Measurements from ENCODE around the gene RBM19.

RBM19 gene

DNA sequence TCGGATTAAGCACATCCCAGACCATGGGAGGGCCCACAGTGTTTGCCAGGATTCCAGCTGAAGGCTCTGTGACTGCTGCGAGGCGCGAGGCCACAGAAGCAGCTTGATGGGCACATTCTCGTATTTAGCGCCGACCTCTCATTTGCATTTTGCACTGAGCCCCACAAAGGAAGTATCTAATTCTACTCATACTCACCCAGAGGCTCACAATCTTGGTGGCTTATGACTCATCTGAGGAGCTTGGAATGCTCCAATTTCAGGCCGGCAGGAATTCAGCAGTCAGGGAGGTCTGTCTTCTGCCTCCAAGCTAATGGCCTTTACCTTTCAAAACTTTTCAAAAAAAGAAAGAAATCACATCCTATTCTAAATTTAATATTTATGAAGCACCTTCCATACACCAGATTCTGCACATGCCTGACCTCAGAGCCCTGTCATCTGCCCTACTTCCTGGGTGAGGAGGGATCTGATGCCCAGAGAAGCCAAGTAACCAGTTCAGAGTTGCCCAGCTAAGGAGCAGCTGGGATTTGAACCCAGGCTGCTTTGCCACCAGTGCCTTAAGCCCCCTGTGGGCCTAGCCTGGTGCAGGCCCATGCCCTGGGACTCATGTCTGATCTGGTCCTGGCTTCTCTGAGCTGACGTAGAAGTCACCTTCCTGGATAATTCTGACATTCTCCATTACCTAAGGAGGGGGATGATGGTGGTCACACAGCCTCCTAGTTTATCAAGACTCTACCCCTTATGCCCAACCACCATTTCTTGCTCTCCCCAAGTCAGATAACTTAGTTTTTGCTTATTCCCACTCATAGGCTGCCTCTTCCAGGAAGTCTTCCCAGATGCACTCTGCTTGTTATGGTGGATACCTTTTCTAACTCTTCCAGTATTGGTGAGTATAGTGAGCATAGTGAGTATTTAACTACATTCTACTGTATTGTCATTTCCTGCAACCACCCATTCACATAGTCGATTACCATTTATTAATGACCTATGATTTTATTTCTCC is 198.9 kb downstream of the RBM19 start:
- peak; percentile 46 for DNase-seq

Measured in kidney glomerular epithelial cell (primary cell).